GM23338 (cell line): ENCODE data around the gene HYAL2.

Experiments used
- CREB1 ChIP-seq: fragments of 250-450 bp; sonication (Bioruptor Pico); IDR thresholded peaks from 2 replicates; pipeline ENCODE4 v1.5.0; 2020; ENCODE audit warnings: low read depth, mild to moderate bottlenecking, moderate library complexity
- CTCF ChIP-seq, 2 experiments: fragments of 200-600 bp in 1 of 2; sonication (generic) in 1 of 2; conservative IDR thresholded peaks; 2 replicates each; pipeline versions ENCODE4 v1.5.1 to v1.6.1; 2016 to 2017; ENCODE audit warnings: antibody characterized with exemption in 2 of 2, low read depth in 2 of 2, mild to moderate bottlenecking in 2 of 2, moderate library complexity in 1 of 2
- ETS1 ChIP-seq: IDR thresholded peaks from 2 replicates; pipeline ENCODE4 v1.6.1; 2016; ENCODE audit warnings: antibody characterized with exemption
- EZH2 ChIP-seq: fragments of 200-600 bp; sonication (generic); IDR thresholded peaks from one replicate; pipeline ENCODE4 v1.8.0; 2017; ENCODE audit warnings: antibody characterized with exemption, mild to moderate bottlenecking, low read depth; ENCODE audit not compliant: unreplicated experiment
- EZH2phosphoT487 ChIP-seq: fragments of 200-600 bp; sonication (generic); IDR thresholded peaks from one replicate; pipeline ENCODE4 v1.8.1; 2018; ENCODE audit warnings: antibody characterized with exemption; ENCODE audit not compliant: unreplicated experiment
- JUNB ChIP-seq: IDR thresholded peaks from one replicate; pipeline ENCODE4 v1.6.1; 2016; ENCODE audit warnings: antibody characterized with exemption; ENCODE audit not compliant: unreplicated experiment
- POLR2AphosphoS5 ChIP-seq: IDR thresholded peaks from 2 replicates; pipeline ENCODE4 v1.6.1; 2016; ENCODE audit warnings: antibody characterized with exemption, low read depth
- REST ChIP-seq: IDR thresholded peaks from one replicate; pipeline ENCODE4 v1.6.1; 2018; ENCODE audit warnings: antibody characterized with exemption; ENCODE audit not compliant: unreplicated experiment
- STAT1 ChIP-seq: IDR thresholded peaks from one replicate; pipeline ENCODE4 v1.6.1; 2016; ENCODE audit warnings: antibody characterized with exemption; ENCODE audit not compliant: unreplicated experiment
- ZNF331 ChIP-seq: fragments of 250-450 bp; sonication (Bioruptor Pico); IDR thresholded peaks from 2 replicates; pipeline ENCODE4 v1.5.0; 2020; ENCODE audit warnings: low read depth, mild to moderate bottlenecking, moderate library complexity

- no peak for TF ChIP-seq CTCF (conservative IDR thresholded peaks at IDR 0.05; ENCODE audit: low read depth in 2 of 2)
- TF ChIP-seq POLR2AphosphoS5, result no peak
- no peak for TF ChIP-seq EZH2
- TF ChIP-seq ZNF331, result no peak
- no peak for TF ChIP-seq STAT1
- TF ChIP-seq CREB1 (CRISPR knock-in tag), result no peak
- no peak for TF ChIP-seq REST
- TF ChIP-seq JUNB, result no peak
- no peak for TF ChIP-seq EZH2phosphoT487
- no peak for TF ChIP-seq ETS1
Measured at GRCh38 chr3:50333744-50334328, 11.3 kb upstream of the HYAL2 start.
